Non-pigmented ciliary epithelial cell (primary cell): ENCODE measurements around the gene NAP1L4.
A peak's percentile ranks its signal among the peaks of the same experiment; 100 is the strongest.
"Not testable (repeated sequence)": the region's sequence is repeated elsewhere in the genome, so short reads cannot be mapped to it uniquely, and the experiment has no call there.

Experiments used
- DNase-seq: peaks from one replicate; pipeline ENCODE4 v3.0.0-alpha.2; 2010; ENCODE audit warnings: low read depth

NAP1L4 gene

DNA sequence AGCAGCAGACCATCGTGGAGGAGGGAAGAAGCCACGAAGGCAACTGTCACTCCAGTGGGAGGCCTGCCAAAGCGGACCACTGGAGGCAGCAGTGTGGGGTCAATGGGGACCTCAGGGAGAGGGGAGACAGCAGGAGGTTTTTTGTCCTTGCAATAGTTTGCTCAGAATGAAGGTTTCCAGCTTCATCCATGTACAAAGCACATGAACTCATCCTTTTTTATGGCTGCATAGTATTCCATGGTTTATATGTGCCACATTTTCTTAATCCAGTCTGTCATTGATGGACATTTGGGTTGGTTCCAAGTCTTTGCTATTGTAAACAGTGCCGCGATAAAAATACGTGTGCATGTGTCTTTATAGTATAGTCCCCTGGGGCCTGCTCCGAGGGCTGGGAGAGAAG, 86.8 kb downstream of the NAP1L4 start:
- DNase-seq: not testable (repeated sequence)

DNA sequence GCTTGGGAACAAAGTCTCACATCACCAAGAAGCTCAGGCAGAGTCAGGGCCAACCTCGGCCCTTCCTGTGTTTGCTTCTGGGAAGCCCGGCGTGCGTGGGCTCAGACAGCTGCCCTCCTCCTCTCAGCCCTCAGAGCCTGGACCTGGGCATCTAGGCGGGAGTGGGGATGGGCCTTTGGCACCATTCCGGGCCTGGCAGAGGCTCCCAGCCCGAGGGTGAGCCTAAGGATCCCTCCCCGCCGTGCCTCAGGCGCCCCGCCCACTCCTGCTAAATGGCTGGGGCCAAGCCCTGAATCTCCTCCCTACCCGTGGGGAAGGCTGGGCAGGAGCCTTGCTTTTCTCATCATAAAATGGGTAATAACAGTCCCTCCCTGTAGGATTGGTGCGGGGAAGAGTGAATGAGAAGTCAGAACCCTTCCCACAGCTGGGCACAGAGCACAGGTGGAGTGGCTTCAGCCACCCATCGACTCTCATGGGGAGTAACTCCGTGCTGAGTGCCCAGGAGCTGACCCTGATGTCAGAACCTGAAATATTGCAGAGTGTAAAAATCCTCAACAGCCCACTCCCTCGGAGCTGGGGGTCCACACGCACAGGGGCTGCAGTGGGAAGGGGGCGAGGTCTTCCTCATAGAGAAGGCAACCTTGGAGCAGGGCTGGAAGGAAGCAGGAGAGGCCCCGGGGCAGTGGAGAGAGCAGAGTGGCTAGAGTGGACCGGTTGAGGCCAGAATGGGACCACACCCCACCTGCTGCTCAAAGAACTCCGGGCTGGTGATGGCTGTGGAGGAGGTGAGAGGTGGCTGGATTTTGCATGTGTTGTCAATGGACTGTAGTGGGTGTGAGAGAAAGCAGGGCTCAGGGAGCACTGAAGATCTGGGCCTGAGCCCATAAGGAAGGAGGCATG, 87.7 kb downstream of the NAP1L4 start:
- no peak for DNase-seq

DNA sequence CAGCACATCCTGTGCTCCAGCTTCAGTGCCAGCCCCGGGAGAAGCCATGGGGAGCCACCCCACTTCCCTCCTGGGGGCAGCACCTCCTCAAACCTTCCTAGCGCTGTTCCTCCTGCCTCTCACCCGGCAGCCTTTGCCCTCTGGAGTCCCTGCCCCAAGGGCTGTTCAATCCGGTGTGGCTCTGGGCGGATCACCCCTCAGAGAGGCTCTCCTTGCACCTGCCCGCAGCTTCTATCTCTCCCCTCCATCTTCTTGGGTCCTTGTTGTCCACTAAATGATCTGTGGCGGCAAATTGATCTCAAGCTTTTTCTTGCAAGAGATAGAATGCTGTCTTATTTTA, 88.5 kb downstream of the NAP1L4 start:
- DNase-seq: no peak

DNA sequence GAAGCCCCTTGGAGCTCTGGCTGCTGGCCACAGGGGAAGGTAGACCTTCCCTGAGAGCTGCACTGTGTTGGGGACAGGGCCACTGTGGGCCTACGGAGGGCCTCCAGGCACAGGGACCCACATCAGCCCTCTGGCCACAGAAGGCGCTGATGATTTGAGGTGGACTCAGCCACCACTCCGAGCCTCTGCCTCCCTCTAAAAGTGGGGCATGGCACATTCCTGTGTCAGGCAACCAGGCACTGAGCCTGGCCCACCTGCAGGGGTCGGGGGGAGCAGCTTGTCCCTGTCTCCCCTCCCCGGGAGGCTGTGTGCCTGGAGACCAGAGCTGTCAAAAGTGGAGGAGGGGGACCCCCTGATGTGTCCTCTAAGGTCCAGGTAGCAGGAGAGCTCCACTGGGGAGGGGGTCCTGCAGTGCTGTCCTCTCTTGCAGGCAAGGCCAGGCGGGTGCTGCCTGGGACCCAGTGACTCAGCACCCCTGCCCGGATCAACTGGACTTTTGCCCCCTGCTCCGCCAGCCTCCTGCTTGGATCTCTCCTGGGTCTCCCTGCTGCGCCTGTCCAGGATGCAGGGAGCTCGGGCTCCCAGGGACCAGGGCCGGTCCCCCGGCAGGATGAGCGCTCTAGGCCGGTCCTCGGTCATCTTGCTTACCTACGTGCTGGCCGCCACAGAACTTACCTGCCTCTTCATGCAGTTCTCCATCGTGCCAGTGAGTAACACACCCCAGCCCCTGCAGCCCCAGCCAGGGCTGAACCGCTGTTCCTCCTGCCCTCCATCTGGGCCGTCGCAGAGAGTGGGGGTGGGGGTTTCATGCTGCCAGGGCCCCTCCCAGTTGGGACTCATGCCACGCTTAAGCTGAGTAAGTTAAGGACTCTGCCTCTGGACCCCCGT, 89.1 kb downstream of the NAP1L4 start:
- no peak for DNase-seq

DNA sequence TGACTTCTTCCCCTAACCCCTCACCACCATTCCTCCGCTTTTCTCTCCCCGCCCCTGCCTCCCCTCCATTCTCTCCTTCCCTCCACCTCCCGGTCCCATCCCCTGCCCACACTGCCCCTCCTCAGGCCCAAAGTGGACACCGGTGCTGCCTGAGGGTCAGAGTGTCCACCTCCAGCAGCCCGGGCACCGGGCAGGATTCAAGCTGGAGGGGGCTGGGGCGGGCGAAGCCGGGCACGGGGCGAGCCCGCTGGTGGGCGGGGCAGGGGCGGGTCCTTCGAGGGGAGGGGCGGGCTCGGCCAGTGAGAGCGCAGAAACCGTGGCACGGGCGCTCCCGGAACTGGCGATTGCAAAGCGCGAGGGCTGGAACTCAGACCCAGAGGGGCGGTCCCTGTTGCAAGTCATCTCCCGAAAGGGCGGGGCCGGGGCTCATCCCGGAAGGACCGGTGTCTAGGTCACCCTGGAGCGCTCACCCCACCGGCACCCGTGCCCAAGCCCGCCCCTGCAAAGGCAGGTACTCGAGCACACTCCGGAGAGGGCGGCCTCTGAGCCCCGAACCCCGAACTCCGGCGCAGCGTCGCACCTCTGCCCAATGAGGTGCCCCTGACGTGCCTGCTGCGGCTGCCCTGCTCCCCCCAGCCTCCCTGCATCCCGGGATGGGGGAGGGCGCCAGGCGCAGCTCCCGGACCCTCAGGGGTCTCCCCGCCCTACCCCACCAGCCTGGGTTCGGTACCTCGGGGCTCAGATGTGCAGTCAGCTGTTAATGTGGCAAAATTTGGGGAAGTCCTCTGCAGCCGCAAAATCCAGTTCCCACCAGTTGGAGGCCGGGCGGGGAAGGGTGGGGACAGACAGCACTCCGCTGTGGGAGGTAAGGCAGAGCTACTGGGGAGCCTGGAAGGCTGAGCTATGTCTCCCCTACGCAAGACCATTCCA, 90.0 kb downstream of the NAP1L4 start:
- DNase-seq: peak; percentile 47

DNA sequence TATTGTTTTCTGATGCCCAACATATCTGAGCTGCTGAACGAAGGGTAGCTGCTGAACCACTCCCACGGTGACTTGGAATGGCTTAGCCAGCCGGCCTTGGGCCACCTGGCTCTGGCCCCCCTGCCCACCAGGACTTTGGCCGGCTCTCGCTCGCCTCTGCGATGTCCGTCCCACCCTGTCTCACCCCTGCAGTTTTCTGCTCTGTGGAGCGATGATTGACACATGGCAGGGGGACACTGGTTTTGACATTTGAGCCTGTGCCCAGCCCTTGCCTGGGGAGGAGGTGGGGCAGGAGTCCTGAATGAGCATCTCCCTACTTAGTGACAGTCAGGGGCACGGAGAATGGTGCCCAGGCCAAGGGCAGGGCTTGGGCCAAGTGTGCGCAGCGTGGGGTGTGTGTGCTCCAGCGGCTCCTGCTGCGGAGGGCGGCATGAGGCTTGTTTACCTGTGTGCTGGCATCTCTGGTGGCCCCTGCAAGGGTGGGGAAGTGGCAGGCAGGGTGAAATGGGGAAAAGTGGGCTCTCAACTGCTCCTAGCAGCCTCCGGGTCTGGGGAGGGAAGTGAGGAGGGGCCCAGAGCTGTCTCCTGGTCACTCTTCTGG, 90.8 kb downstream of the NAP1L4 start:
- no peak for DNase-seq

DNA sequence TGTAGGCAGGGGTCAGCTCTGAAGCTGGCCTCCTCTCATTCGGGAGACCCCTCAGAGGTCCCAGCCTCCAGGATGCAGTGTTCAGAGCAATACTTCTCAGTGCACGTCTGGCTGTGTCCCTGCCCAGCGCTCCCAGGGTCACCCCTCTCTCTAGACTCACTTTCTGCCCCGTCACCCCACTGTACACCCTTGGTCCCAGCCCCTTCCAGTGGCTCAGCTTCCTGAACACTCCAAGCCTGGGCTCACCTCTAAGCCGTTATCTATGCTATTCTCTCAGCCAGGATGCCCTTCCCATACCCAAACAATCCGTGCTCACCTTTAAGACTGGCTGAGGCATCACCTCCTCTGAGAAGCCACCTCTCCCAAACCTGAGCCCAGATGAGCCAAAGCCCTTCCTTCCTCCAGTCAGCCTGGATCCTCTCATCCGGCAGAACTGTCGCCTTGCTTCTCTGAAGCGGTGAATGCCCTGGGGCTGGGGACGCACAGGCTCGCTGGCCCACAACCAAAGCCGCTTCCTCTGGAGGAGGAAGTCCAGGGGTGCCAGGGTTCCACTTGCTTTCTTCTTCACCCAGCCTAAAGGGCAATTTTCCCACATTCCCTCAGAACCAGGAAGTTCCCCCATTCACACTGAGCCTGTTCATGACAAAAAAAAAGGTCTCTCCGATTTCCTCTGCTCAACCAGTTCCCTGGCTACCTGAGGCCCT, 92.9 kb downstream of the NAP1L4 start:
- no peak for DNase-seq

DNA sequence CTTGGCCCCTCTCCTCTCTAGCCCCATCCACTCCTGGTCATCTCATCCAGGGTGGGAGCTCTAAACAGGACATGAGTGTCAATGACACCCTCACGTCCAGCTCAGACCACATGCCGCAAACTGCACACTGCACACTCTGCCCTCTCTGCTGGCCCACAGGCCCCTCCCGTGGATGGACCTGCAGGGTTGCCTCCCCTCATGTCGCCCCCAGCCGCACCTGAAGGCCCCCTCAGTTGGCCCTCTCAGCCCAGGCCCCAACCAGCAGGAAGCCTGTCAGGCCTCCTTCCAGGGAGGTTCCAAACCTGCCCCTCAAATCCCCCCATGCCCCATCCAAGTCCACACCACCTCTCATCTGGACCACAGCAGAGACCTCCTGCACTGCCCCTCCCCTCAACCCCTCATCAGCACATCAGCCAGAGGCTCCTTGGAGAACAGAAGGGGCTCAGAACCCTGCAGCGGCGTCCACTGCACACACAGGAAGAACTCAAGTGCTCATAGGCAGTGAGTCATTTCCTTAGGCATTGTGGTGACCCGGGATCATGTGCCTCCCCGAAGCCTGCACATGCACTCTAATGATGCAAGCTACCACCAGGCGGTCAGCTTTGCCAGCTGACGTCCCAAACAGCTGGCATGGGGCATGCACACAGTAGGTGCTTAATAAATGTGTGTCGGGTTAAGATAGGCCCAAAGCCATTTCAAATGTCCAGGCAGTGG, 93.6 kb downstream of the NAP1L4 start:
- DNase-seq: peak; percentile 69

DNA sequence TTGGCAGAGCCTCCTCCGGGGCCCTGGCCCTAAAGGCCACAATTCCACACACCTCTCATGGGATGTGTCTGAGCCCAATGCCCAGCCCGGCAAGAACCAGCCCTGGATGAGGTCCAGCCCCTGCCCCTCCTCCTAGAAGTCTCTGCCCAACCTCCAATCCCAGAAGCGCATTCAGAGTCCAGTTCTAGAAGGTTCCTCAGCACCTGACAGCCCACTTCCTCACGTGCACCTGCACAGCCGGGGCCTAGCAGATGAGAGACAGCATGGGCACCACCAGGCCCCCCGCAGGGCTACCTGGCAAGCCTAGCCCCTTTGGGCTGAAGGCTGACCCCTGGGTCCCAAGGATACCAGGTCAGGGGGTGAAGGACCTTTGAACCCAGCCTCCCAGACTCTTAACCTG, 95.1 kb downstream of the NAP1L4 start:
- DNase-seq: no peak

DNA sequence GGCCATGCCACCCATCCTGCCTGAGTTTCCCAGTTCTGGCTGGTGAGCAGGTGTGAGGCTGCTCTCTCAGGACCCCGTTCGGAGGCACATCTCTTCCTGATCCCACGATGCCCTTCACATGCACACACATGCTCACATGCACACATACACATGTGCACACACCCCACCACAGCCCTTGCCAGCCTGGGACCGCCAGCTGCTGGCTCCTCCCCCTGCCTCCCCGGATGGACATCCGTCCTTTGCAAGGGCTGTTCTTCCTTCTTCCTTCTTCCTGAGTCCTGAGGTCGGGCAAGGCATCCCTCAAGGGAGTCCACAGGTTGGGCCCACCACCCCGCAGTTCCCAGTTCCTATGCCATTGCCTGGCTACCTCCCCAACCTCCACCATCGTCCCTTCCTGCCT, 96.1 kb downstream of the NAP1L4 start:
- DNase-seq: no peak
